GM19238 (cell line): ENCODE data around the gene METAP1D.
A peak's percentile ranks its signal among the peaks of the same experiment; 100 is the strongest.
"Not testable (repeated sequence)": the region's sequence is repeated elsewhere in the genome, so short reads cannot be mapped to it uniquely, and the experiment has no call there.

Experiments used
- DNase-seq: peaks from one replicate; pipeline ENCODE4 v3.0.0; 2011; ENCODE audit warnings: low spot score; ENCODE audit not compliant: insufficient read length

Gene METAP1D

DNA sequence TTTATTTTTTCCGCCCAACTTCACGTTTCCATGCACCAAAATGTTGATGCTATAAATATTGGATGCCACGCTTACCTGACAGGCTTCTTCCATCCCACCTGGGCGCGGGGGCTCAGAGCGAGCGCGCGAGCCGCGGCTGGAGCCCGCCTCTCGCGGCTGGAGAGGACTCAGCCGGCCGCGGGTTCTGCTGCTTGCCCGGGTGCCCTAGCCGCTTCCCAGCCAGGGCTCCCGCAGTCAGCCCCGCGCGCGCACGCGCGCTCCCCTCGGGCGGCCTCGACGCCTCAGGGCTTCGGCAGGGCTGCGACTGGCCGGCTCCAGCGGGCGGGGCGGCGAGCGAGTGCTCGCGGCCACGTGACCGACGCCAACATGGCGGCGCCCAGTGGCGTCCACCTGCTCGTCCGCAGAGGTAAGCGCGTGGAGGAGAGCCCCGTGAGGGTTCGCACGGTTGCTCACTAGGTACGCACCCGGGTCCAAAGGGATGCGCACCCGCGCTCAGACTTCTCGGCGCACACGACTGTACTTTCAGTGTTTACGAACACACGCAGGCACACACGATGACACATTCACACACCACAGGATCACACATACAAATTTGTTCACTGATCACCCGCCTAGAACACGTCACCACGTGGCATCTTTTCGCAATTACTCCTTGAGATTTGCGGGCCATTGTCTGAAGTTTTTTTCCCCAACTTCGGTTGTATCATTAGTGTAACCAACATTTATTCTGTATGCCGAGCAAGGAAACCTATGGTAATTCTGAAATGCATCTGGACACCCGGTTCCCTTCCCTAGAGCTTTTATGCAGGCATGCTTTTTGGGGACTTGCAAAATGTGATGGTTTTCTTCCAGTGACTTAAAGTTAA lies at the start of gene METAP1D:
Gene METAP1D, plus strand, starts transcription at position 350 of the 866 bp plus-strand sequence. Its CDS starts 17 bp downstream, at position 367.
- peak; percentile 94 for DNase-seq

DNA sequence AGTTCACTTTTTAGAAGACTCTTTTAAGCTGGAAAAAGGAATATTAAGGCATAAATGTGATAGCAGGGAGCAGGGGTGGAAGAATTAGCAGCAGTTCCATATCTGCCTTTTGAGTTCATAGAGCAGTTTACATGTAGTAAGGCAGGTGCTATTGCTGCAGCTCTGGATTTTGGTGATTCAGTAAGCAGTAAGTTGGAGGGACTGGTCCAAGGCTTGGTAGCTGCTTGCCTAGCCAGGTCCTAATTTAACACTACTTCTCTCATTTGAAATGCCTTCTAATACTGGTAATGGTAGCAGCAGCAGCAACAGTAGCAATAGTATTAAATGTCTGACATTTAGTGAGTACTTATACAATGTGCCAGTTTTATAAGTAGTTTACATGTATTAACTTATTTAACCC lies 47.5 kb upstream of the METAP1D start:
- DNase-seq = no peak

DNA sequence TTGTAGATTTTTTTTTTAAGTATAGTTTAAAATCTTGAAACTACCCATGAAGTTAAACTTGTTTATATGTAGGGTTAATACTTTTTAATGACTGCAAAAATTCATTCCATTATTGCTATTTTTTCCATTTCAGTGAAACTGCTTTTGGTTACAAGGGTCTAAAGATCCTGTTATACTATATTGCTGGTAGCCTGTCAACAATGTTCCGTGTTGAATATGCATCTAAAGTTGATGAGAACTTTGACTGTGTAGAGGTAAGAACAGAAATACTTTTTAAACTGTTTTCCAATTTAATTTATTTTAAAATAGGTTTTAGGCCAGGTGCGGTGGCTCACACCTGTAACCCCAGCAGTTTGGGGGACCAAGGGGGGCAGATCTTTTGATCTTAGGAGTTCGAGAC lies 47.0 kb upstream of the METAP1D start:
- DNase-seq = no peak

DNA sequence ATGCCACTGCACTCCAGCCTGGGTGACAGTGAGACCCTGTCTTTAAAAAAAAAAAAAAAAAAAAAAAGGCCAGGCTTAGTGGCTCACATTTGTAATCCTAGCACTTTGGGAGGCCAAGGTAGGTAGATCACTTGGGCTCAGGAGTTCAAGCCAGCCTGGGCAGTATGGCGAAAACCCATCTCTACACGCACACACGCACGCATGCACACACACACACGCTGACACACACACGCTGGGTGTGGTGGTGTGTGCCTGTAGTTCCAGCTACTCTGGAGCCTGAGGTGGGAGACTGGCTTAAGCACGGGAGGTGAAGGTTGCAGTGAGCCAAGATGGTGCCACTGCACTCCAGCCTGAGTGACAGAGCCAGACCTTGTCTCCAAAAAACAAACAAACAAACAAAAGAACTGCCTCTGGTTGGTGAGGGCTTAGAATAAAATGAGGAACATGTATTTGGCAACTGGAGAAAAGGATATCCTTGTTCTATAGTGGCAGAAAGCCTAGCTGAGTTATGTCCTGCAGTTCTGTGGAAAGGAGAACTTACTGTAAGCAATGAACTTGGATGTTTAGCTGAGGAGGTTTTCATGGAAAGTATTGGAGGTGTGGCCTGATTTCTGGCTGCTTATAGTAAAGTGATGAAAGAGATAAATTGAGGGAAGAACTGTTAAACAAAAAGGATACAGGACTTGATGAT lies 43.5 kb upstream of the METAP1D start:
- DNase-seq = no peak

DNA sequence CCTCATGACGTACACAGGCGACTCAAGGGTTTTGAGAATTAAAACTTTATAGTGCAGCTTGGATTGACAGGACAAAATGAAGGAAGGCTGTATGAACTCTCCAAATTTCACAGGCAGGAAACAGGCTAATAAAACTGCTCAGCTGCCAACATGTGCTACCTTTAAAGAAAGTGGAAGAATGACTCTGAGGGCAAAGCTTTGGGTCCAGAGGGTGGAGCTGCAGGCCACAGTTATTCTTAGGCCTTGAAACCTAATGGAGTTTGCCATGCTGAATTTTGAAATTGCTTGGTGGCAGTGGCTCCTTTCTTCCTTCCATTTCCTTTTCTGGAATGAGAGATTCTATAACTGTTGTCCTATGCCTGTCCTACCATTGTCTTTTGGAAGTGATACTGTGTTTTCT lies 42.7 kb upstream of the METAP1D start:
- no peak for DNase-seq

DNA sequence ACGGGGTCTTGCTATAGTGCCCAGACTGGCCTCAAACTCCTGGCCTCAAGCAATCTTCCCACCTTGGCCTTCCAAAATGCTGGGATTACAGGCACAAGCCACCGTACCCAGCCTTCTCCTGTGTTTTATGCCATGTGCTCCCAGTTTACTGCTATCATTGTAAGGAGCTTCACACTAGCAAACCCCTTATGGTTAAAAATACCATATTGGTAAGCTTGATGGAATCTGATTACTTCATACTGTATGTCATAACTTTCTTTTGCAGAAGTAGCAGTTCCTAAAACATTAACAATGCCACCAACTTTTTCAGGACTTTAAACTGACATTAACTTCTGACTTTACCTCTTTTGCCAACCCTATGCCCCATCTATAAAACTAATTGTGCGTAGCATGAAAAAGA lies 41.3 kb upstream of the METAP1D start:
- no peak for DNase-seq

DNA sequence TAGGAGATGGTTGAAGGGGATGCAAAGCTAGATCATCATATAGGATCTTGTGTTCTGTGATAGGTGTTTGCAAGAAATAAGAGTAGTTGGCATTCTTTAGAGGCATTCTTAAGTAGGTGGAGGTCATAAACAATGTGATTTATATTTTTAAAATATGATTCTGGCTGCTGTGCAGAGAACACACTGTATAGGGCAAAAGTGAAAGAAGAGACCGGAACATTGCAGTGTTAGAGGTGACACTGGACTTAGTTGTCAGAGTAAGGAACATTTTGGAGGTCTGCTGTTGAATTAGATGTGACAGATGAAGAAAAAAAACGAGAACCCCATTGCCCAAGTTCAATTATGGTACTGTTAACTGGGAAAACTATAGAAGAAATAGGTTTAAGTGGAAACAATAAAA lies 39.8 kb upstream of the METAP1D start:
- no peak for DNase-seq

DNA sequence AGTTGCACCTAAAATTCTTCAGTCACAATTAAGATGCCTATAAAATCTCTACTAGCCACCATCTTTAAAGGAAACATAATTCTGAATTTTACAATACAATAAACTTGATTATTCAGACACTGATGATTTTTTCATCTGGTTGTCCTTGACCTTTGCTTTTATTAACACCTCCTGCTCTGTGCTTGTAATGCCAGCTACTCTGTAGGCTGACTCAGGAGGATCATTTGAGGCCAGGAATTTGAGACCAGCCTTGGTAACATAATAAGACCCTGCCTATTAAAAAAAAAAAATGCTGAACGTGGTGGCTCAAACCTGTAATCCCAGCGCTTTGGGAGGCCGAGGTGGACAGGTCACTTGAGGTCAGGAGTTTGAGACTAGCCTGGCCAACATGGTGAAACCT lies 39.2 kb upstream of the METAP1D start:
- no peak for DNase-seq

DNA sequence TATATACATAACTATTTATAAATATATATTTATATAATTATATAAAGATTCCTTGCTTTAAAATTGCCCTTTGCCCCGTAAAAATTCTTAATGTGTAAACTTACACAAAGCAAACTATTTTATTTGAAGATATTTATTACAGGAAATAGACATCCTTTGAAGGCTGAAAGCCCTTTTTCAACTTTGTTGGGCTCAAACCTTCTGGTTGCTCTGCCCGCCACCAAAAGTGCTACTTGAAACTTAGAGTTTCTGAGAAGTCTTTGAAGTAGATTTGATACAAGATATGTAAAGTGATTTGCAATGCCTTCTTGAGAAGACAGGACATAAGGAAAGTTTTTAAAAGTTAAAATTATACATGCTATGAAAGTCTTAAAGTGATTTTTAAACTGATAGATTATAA lies 36.6 kb upstream of the METAP1D start:
- DNase-seq = no peak

DNA sequence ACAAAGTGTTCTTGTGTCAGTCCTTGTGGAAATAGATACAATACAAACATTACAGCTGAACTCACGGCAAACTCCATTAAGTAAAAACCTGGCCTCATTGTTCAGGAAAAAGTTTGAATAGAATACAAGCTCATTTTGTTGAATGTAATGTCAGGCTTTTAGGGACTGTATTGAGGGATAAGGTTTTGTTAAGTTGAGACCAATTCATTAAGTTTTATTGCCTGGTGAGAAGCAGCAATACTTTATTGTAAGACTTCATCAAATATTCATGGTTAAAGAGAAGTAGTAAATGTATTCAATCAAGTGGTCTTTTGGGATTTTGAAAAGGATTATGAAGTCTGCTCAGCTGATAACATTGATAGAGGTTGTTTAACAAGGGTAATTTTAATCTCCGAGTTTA lies 35.4 kb upstream of the METAP1D start:
- no peak for DNase-seq

DNA sequence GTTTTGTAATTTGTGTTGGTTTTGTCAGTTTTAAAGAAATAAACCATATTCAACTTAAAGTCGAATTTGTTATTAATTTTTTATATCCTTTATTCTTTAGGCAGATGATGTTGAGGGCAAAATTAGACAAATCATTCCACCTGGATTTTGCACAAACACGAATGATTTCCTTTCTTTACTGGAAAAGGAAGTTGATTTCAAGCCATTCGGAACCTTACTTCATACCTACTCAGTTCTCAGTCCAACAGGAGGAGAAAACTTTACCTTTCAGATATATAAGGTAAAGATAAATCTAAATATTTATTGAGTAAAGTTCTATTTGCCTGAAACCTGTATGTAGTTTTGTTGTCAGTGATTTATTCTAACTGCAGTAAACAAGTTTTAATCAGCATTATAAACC lies 34.5 kb upstream of the METAP1D start:
- no peak for DNase-seq

DNA sequence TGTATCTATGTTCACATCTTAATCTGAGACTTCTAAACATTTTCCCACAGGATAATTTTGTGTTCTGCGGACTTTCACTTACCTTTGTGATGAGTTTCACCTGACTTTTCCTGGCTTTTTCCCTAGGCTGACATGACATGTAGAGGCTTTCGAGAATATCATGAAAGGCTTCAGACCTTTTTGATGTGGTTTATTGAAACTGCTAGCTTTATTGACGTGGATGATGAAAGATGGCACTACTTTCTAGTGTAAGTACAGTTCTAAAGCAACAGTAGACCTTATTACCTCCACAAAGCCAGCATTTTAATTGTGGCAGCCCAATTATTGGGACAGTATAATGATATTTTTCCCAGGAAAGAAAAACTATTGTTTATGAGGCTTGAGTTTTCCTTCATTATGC lies 34.1 kb upstream of the METAP1D start:
- DNase-seq = no peak

DNA sequence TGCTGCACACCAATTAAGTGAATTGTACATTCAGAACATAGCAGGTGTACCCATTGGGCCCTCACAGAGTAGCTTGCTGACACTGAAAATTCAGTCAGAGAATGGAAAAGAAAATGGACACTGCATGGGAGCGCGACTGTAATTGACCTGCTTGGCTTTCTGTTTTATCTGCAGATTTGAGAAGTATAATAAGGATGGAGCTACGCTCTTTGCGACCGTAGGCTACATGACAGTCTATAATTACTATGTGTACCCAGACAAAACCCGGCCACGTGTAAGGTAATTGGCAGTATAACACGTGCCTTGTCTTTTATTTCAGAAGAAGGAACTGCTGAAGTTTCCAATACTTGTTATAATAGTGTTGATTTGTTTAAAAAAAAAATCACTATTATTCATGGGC lies 33.5 kb upstream of the METAP1D start:
- no peak for DNase-seq

DNA sequence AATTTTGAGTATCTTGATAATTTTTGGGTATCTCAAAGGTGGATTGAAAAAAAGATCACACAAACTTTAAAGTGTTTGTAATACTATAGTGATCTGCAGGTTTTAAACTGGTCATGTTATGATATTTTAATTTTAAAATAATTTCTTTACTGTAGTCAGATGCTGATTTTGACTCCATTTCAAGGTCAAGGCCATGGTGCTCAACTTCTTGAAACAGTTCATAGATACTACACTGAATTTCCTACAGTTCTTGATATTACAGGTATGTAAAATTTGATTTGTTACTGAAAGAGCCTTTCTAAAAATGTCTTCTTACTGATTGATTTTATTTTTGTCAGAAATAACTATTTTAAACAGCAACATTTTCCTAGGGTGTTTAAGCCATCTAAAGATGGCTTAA lies 33.1 kb upstream of the METAP1D start:
- DNase-seq = no peak

DNA sequence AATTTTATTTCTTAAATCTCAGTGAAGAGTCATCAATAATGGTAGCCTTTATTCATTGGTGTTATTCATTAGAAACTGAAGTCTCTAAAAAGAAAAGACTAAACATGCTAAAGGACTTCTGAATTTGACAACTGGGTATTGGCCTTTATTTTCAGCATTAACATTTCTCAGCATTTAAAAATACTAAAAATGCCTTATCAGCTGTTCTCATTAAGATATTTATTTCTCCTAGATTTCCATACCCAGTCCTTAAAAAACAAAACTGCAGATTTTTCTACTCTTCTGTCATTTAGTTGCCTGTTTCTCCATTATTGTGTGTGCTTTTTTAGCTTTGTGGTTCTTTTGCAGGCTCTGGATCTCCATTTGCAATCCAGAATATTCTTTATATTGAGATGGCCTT lies 31.2 kb upstream of the METAP1D start:
- no peak for DNase-seq

DNA sequence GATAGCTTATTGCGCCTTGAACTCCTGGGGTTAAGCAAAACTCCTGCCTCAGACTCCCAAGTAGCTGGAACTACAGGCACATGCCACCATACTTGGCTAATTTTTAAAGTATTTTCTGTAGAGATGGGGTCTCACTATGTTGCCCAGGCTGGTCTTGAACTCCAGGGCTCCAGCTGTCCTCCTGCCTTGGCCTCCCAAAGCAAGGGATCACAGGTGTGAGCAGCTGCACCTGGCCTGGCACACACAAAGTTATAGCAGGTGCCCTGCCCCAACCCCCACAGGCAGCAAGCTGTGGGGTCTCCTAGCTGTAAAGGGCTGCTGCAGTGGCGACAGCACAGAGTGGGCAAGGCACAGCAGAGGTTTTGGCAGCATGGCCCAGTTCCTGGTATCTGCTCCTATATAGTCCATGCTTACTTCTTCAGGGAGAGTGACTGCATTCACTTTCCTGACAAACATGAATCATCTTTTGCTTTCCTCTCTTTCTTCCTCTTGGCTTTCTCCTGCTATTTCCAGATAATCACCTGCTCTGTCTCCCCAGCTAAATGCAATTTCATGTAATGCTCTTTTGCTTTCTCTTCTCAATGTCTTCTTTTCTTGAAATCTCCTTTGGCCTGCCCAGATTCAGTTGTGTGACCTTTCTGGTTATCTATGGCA lies 27.3 kb upstream of the METAP1D start:
- no peak for DNase-seq

DNA sequence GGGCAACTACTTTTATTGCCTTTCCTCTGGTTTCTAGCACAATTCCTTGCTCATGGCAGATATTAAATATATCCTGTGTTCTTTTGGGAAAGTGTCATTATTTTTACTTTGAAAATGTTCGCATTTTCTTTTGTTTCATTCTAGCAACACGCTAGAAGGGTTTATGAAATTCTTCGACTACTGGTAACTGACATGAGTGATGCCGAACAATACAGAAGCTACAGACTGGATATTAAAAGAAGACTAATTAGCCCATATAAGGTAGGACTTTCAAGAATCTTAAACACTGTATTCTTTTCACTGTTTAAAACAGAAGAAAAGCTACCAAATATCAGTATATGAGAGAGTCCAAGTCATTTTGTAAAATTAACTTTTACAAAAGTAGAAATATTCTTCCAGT lies 20.6 kb upstream of the METAP1D start:
- no peak for DNase-seq

DNA sequence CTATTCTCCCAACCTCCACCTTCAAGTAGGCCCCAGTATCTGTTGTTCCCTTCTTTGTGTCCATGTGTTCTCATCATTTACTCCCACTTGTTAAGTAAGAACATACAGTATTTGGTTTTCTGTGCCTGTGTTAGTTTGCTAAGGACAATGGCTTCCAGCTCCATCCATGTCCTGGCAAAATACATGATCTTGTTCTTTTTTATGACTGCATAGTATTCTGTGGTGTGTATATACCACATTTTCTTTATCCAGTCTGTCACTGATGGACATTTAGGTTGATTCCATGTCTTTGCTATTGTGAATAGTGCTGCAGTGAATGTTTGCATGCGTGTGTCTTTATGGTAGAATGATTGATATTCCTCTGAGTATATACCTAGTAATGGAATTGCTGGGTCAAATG lies 15.8 kb upstream of the METAP1D start:
- not testable (repeated sequence) for DNase-seq

DNA sequence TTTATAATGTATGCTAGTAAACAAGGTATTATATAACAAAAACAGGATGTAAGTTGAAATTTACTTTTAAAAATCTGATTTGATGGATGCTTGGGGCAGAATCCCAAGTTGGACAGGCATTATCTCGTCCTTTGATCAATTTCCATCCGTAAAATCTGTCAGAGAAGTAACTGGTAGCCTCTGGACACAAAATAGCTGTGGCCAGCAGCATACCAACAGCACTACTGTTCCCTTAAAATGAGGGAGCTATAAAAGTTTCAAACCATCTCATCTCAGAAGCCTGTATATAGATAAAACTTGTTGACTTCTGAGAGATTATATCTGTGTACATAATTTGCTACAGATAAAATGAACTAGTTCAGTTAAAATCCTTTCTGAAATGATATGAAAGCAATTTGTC lies 14.7 kb upstream of the METAP1D start:
- no peak for DNase-seq

DNA sequence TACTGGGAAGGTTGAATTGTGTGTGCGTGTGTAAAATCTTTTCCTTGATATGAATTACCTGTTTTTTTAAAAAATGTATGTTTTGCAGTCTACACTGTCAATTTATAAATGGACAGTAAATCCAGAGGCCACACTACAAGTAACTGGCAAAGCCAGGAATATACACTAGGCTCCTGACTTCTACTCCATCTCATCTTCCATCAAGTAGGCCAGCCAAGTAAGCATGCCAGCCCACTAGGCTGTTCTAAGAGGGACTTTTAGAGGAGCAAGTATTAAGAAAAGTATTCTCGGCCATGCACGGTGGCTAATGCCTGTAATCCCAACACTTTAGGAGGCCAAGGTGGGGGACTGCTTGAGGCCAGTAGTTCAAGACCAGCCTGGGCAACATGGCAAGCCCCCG lies 13.0 kb upstream of the METAP1D start:
- no peak for DNase-seq

DNA sequence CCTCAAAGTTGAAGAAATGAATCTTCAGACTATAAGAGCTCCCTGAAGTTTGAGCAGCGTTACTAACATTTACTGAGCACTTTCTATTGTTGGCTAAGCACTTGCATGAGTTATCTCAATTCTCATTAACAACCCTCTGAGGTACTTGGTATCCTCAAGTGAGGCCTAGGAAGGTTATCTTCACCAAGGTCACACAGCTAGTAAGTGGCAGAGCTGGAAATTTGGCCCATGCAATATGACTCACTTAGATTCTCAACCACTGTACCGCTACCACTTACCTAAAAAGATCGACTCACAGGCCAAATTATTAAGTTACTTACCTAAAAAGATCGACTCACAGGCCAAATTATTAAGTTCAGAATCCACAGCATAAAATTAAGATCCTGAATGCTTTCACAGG lies 8.7 kb upstream of the METAP1D start:
- no peak for DNase-seq

DNA sequence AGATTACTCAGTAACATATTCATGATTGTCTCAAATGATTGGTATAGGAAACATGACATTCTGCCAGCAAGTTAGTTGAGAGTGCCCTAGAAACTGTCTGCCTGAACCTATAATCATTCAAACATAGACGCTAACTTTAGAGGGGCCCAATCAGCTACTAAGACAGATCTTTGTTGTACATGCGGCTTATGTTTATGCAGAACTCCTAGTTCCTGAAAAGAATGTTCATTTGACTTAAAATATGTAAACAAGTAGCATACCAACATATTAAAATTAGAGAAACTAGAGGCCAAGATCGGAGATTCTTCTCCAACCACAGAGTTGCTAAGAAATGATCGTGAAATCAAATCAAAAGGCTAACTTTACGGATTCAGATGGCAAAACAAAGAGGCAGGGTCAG lies 4.2 kb upstream of the METAP1D start:
- DNase-seq = no peak
